CD14-positive monocyte (primary cell): ENCODE measurements around the gene POU6F2. TPM values are rescaled to one million over a fixed set of nuclear protein-coding genes. Genes with fewer than 3 reads are reported as not detected.

Experiments used
- DNase-seq, 3 donors: peaks; one replicate each; pipeline ENCODE4 v3.0.0-alpha.2; 2011 to 2022
- H2AFZ ChIP-seq: 2 replicates; pipeline ENCODE4 v1.6.0; 2012; ENCODE audit warnings: mild to moderate bottlenecking, low read depth, low read length, inconsistent platforms; ENCODE audit not compliant: insufficient read depth, poor library complexity, severe bottlenecking
- H3K27ac ChIP-seq, 2 donors: 1 replicate in 1 of 2; 2 replicates in 1 of 2; pipeline ENCODE4 v1.5.1; 2012 to 2013; ENCODE audit warnings: low read length in 2 of 2, control low read depth in 1 of 2, inconsistent platforms in 1 of 2, low read depth in 1 of 2, mild to moderate bottlenecking in 1 of 2
- H3K27me3 ChIP-seq, 2 donors: one replicate each; pipeline versions ENCODE4 v1.6.0 to v1.6.1; 2011 to 2013; ENCODE audit warnings: low read length in 2 of 2; ENCODE audit not compliant: control insufficient read depth in 2 of 2, insufficient read depth in 2 of 2
- H3K36me3 ChIP-seq, 2 donors: replicated peaks in 1 of 2; 1 replicate in 1 of 2; 2 replicates in 1 of 2; pipeline versions ENCODE4 v1.5.1 to v1.6.1; 2012 to 2013; ENCODE audit warnings: low read length in 2 of 2, control low read depth in 1 of 2, inconsistent platforms in 1 of 2, mild to moderate bottlenecking in 1 of 2; ENCODE audit not compliant: insufficient read depth in 2 of 2, control insufficient read depth in 1 of 2
- H3K4me1 ChIP-seq, 2 donors: 1 replicate in 1 of 2; 2 replicates in 1 of 2; pipeline versions ENCODE4 v1.5.1 to v1.6.1; 2012 to 2013; ENCODE audit warnings: low read length in 2 of 2, control low read depth in 1 of 2, inconsistent platforms in 1 of 2, mild to moderate bottlenecking in 1 of 2, moderate library complexity in 1 of 2; ENCODE audit not compliant: insufficient read depth in 2 of 2, control insufficient read depth in 1 of 2
- H3K4me2 ChIP-seq: replicated peaks from 2 replicates; pipeline ENCODE3; 2012; ENCODE audit warnings: low read length, moderate library complexity, mild to moderate bottlenecking; ENCODE audit not compliant: poor library complexity, severe bottlenecking; ENCODE audit errors: extremely low read depth
- H3K4me3 ChIP-seq, 3 experiments: fragments of 200-600 bp in 1 of 3; sonication (generic) in 1 of 3; replicated peaks in 1 of 3; 1 replicate in 2 of 3; 2 replicates in 1 of 3; pipeline ENCODE4 v1.5.1; 2011 to 2013; ENCODE audit warnings: low read length in 3 of 3, mild to moderate bottlenecking in 3 of 3, control low read depth in 2 of 3, low read depth in 2 of 3, inconsistent platforms in 1 of 3, moderate library complexity in 1 of 3
- H3K79me2 ChIP-seq: 2 replicates; pipeline ENCODE4 v1.6.0; 2012; ENCODE audit warnings: mild to moderate bottlenecking, control low read depth, inconsistent platforms, low read length, moderate library complexity; ENCODE audit not compliant: insufficient read depth
- H3K9ac ChIP-seq: 2 replicates; pipeline ENCODE4 v1.6.0; 2017; ENCODE audit warnings: low read length, mild to moderate bottlenecking; ENCODE audit not compliant: insufficient read depth, poor library complexity, severe bottlenecking
- H3K9me3 ChIP-seq, 2 donors: replicated peaks in 1 of 2; 1 replicate in 1 of 2; 2 replicates in 1 of 2; pipeline versions ENCODE4 v1.5.1 to v1.6.1; 2012 to 2013; ENCODE audit warnings: low read length in 2 of 2, control low read depth in 1 of 2; ENCODE audit not compliant: control insufficient read depth in 1 of 2, insufficient read depth in 1 of 2
- H4K20me1 ChIP-seq: 2 replicates; pipeline ENCODE4 v1.6.0; 2012; ENCODE audit warnings: mild to moderate bottlenecking, low read length, control low read depth, moderate library complexity; ENCODE audit not compliant: insufficient read depth
- H3K27ac Mint-ChIP-seq, 7 donors: one replicate each; pipeline ENCODE4 v1.8.0; 2020; ENCODE audit warnings: mild to moderate bottlenecking in 7 of 7, mixed read lengths in 7 of 7, moderate library complexity in 6 of 7, inconsistent platforms in 2 of 7
- H3K27me3 Mint-ChIP-seq, 3 donors: one replicate each; pipeline ENCODE4 v1.8.0; 2021 to 2022; ENCODE audit warnings: low read depth in 3 of 3, mild to moderate bottlenecking in 3 of 3, mixed read lengths in 3 of 3, moderate library complexity in 3 of 3, inconsistent platforms in 1 of 3
- H3K36me3 Mint-ChIP-seq, 2 donors: one replicate each; pipeline ENCODE4 v1.8.0; 2020; ENCODE audit warnings: mixed read lengths in 2 of 2, inconsistent platforms in 1 of 2, mild to moderate bottlenecking in 1 of 2
- H3K4me1 Mint-ChIP-seq: one replicate; pipeline ENCODE4 v1.8.0; 2020; ENCODE audit warnings: mild to moderate bottlenecking, mixed read lengths
- H3K4me3 Mint-ChIP-seq, 2 donors: one replicate each; pipeline ENCODE4 v1.8.0; 2020; ENCODE audit warnings: mild to moderate bottlenecking in 2 of 2, mixed read lengths in 2 of 2, moderate library complexity in 1 of 2
- H3K9me3 Mint-ChIP-seq, 7 donors: one replicate each; pipeline ENCODE4 v1.8.0; 2020 to 2022; ENCODE audit warnings: mixed read lengths in 7 of 7, mild to moderate bottlenecking in 6 of 7, moderate library complexity in 6 of 7, inconsistent platforms in 2 of 7
- WGBS: methylation state at CpG from one replicate; pipeline ENCODE4 v1.1.5; 2013; ENCODE audit warnings: missing lambda C conversion rate; ENCODE audit not compliant: insufficient coverage; 5-methylcytosine and 5-hydroxymethylcytosine counted together
- intact Hi-C, 2 donors: fragments of 100-400 bp; cut with micrococcal nuclease; formaldehyde crosslinking; loops; one replicate each; pipeline versions ENCODE4 v1.15.0 to v1.15.1; 2023
- polyA plus RNA-seq, 3 donors: library from polyadenylated mRNA; depleted of rRNA in 1 of 3; unstranded in 2 of 3; stranded (reverse) in 1 of 3; fragments of 300-500 nt in 2 of 3; fragments of >200 nt in 1 of 3; fragmentation: Illumina TruSeq in 2 of 3; gene quantifications; 1 replicate in 2 of 3; 2 replicates in 1 of 3; pipeline ENCODE4 v1.2.3, GENCODE V29; 2012 to 2021
- TF ChIP-seq, protein P1 (sequence below): fragments of 200-600 bp; IDR thresholded peaks from one replicate; pipeline ENCODE4 v1.8.0; 2022; ENCODE audit warnings: antibody characterized with exemption, mild to moderate bottlenecking

Gene POU6F2
- polyA plus RNA-seq, 3 donors: not detected

GRCh38 chr7:39272111-39272510, 294.4 kb downstream of the POU6F2 start:
- Mint-ChIP-seq H3K9me3 (peaks cover 0 to 2% (median 0%) of the 10 kb centered on the region in 7 donors), H3K4me3 (no peak overlapping the region), H3K27ac (no peak overlapping the region), H3K4me1 (no peaks in the 10 kb centered on the region), H3K36me3 (no peaks in the 10 kb centered on the region), H3K27me3 (peaks cover 0 to 2% (median 0%) of the 10 kb centered on the region in 3 donors)
- H3K4me1 ChIP-seq: no peaks in the 10 kb centered on the region
- no peak overlapping the region for H3K4me2 ChIP-seq
- no peak overlapping the region for H3K27ac ChIP-seq
- no peaks in the 10 kb centered on the region for H3K36me3 ChIP-seq
- no peaks in the 10 kb centered on the region for H3K9me3 ChIP-seq
- DNase-seq: no peak
- no peak overlapping the region for H3K4me3 ChIP-seq
- TF ChIP-seq, protein P1, sequence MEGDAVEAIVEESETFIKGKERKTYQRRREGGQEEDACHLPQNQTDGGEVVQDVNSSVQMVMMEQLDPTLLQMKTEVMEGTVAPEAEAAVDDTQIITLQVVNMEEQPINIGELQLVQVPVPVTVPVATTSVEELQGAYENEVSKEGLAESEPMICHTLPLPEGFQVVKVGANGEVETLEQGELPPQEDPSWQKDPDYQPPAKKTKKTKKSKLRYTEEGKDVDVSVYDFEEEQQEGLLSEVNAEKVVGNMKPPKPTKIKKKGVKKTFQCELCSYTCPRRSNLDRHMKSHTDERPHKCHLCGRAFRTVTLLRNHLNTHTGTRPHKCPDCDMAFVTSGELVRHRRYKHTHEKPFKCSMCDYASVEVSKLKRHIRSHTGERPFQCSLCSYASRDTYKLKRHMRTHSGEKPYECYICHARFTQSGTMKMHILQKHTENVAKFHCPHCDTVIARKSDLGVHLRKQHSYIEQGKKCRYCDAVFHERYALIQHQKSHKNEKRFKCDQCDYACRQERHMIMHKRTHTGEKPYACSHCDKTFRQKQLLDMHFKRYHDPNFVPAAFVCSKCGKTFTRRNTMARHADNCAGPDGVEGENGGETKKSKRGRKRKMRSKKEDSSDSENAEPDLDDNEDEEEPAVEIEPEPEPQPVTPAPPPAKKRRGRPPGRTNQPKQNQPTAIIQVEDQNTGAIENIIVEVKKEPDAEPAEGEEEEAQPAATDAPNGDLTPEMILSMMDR: no peak
- no peak overlapping the region for H3K9ac ChIP-seq
- no CpG with 5 or more reads among the region's 1 CpG for WGBS
- no peaks in the 10 kb centered on the region for H3K79me2 ChIP-seq
- H4K20me1 ChIP-seq: no peaks in the 10 kb centered on the region
- intact Hi-C loops: no loop called here
- no peaks in the 10 kb centered on the region for H3K27me3 ChIP-seq
- H2AFZ ChIP-seq: no peak overlapping the region

DNA sequence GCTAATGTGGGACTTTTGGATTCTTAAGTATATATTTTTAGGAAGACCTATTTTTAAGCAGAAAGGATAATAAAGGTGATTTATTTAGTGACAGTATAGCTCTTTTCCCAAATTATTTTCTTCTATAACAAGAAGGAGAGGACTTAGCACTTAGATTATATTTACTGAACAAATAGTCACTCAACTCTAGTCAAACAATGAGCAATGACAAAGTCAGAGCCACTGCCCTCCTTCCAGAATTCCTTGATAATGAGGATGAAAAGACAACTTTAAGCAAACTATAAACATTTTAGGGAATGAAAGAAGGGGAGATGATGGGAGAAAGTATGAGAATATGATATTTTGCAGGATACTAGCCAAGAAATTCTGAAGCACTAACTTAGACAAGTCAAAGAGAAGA, 295.0 kb downstream of the POU6F2 start:
- TF ChIP-seq, protein P1: no peak
- no peak overlapping the region for H3K27ac Mint-ChIP-seq

More for the DNA sequence above, 295.0 kb downstream of the POU6F2 start:
- Histone ChIP-seq H3K4me3 (no peak overlapping the region), H3K79me2 (no peaks in the 10 kb centered on the region), H3K4me2 (no peak overlapping the region), H3K27ac (no peak overlapping the region), H3K9ac (no peak overlapping the region), H3K4me1 (no peaks in the 10 kb centered on the region), H3K27me3 (no peaks in the 10 kb centered on the region), H3K36me3 (no peaks in the 10 kb centered on the region), H4K20me1 (no peaks in the 10 kb centered on the region), H3K9me3 (no peaks in the 10 kb centered on the region), H2AFZ (no peak overlapping the region)
- Mint-ChIP-seq H3K27me3 (peaks cover 0 to 2% (median 0%) of the 10 kb centered on the region in 3 donors), H3K9me3 (peaks cover 0 to 4% (median 0%) of the 10 kb centered on the region in 7 donors), H3K4me3 (no peak overlapping the region), H3K4me1 (no peaks in the 10 kb centered on the region), H3K36me3 (no peaks in the 10 kb centered on the region)
- no peak for DNase-seq
- intact Hi-C loops: no loop called here
